H1 (cell line): ENCODE data around the gene KCNQ2. TPM values are rescaled to one million over a fixed set of nuclear protein-coding genes. Genes with fewer than 3 reads are reported as not detected.

Experiments used
- CTCF ChIA-PET: fragments of 300-600 bp; sonication (Branson Sonifier 250); formaldehyde crosslinking; loops from one replicate; lab custom pipeline; 2021; ENCODE audit not compliant: partially characterized antibody; lab: Charles Lee
- POLR2A ChIA-PET: fragments of 300-600 bp; sonication (Branson Sonifier 250); formaldehyde crosslinking; loops from one replicate; lab custom pipeline; 2021; ENCODE audit warnings: inconsistent platforms; ENCODE audit not compliant: partially characterized antibody; lab: Charles Lee
- DNase-seq, 2 experiments: peaks; one replicate each; pipeline versions ENCODE4 v3.0.0 to v3.0.0-alpha.2; 2010 to 2022; ENCODE audit warnings: low spot score in 2 of 2, low read depth in 1 of 2, mixed read lengths in 1 of 2
- FAIRE-seq: peaks from 2 replicates; lab custom pipeline; 2011; peaks lifted over from hg19 to GRCh38; lab: Jason Lieb, UNC
- H2AFZ ChIP-seq: 2 replicates; pipeline ENCODE4 v1.8.1; 2012; ENCODE audit warnings: low read length, inconsistent platforms
- H2AK5ac ChIP-seq: 2 replicates; pipeline ENCODE4 v1.6.1; 2013; ENCODE audit warnings: low read depth, low read length
- H2BK120ac ChIP-seq: replicated peaks from 2 replicates; pipeline ENCODE3; 2013; ENCODE audit warnings: low read depth, low read length, inconsistent platforms
- H2BK12ac ChIP-seq: 2 replicates; pipeline ENCODE4 v1.6.1; 2013; ENCODE audit warnings: low read depth, low read length
- H2BK15ac ChIP-seq: 2 replicates; pipeline ENCODE4 v1.6.1; 2013; ENCODE audit warnings: low read length
- H2BK20ac ChIP-seq: 2 replicates; pipeline ENCODE4 v1.6.1; 2013; ENCODE audit warnings: low read length
- H2BK5ac ChIP-seq: 2 replicates; pipeline ENCODE4 v1.6.1; 2013; ENCODE audit warnings: low read depth, low read length
- H3K14ac ChIP-seq: 2 replicates; pipeline ENCODE4 v1.6.1; 2013; ENCODE audit warnings: inconsistent platforms; ENCODE audit not compliant: insufficient read length
- H3K18ac ChIP-seq: 2 replicates; pipeline ENCODE4 v1.6.1; 2013; ENCODE audit warnings: low read length; ENCODE audit errors: extremely low read depth
- H3K23ac ChIP-seq: 2 replicates; pipeline ENCODE4 v1.6.1; 2013; ENCODE audit warnings: inconsistent platforms; ENCODE audit not compliant: insufficient read length
- H3K23me2 ChIP-seq: 2 replicates; pipeline ENCODE4 v1.6.1; 2013; ENCODE audit warnings: low read depth, low read length
- H3K27ac ChIP-seq: 2 replicates; pipeline ENCODE4 v1.6.1; 2011; ENCODE audit warnings: low read depth, low read length, inconsistent platforms
- H3K27me3 ChIP-seq, 4 experiments: replicated peaks in 1 of 4; 1 replicate in 1 of 4; 2 replicates in 3 of 4; pipeline versions ENCODE4 v1.6.1 to v1.8.1; 2011 to 2013; ENCODE audit warnings: low read length in 3 of 4, mild to moderate bottlenecking in 3 of 4, inconsistent platforms in 2 of 4, mixed read lengths in 2 of 4, moderate library complexity in 1 of 4; ENCODE audit not compliant: control insufficient read depth in 3 of 4, insufficient read depth in 3 of 4; ENCODE audit errors: extremely low read depth in 1 of 4
- H3K36me3 ChIP-seq, 4 experiments: 2 replicates each; pipeline versions ENCODE4 v1.6.1 to v1.8.1; 2011 to 2013; ENCODE audit warnings: mild to moderate bottlenecking in 4 of 4, low read length in 3 of 4, moderate library complexity in 2 of 4, control low read depth in 1 of 4, inconsistent platforms in 1 of 4; ENCODE audit not compliant: insufficient read depth in 4 of 4, control insufficient read depth in 2 of 4
- H3K4ac ChIP-seq: replicated peaks from 2 replicates; pipeline ENCODE3; 2013; ENCODE audit warnings: low read length, low read depth, mixed read lengths, inconsistent platforms; ENCODE audit not compliant: insufficient read length
- H3K4me1 ChIP-seq, 4 experiments: replicated peaks in 1 of 4; 1 replicate in 1 of 4; 2 replicates in 3 of 4; pipeline versions ENCODE4 v1.6.1 to v1.8.1; 2011 to 2013; ENCODE audit warnings: low read length in 3 of 4, inconsistent platforms in 2 of 4, mixed read lengths in 1 of 4; ENCODE audit not compliant: insufficient read depth in 4 of 4, control insufficient read depth in 3 of 4
- H3K4me2 ChIP-seq, 2 experiments: 2 replicates each; pipeline versions ENCODE4 v1.6.1 to v1.8.1; 2011 to 2013; ENCODE audit warnings: low read depth in 2 of 2, low read length in 2 of 2, control low read depth in 1 of 2, inconsistent platforms in 1 of 2, mild to moderate bottlenecking in 1 of 2; ENCODE audit not compliant: insufficient read depth in 1 of 2
- H3K4me3 ChIP-seq, 4 experiments: fragments of 200-600, 300-600 bp in 1 of 4; sonication (generic), shearing (Covaris generic), sonication (Bioruptor Twin) in 1 of 4; 2 replicates each; pipeline versions ENCODE4 v1.5.1 to v1.8.1; 2011 to 2016; ENCODE audit warnings: low read length in 4 of 4, low read depth in 3 of 4, control low read depth in 2 of 4, inconsistent platforms in 2 of 4, mild to moderate bottlenecking in 2 of 4, mixed read lengths in 1 of 4, moderate library complexity in 1 of 4; ENCODE audit not compliant: insufficient read depth in 2 of 4; ENCODE audit errors: extremely low read depth in 1 of 4
- H3K56ac ChIP-seq: replicated peaks from 2 replicates; pipeline ENCODE3; 2013; ENCODE audit warnings: low read depth, mild to moderate bottlenecking, mixed read lengths, low read length, inconsistent platforms; ENCODE audit not compliant: insufficient read length
- H3K79me1 ChIP-seq: 2 replicates; pipeline ENCODE4 v1.6.1; 2013; ENCODE audit warnings: low read depth, low read length, control low read depth
- H3K79me2 ChIP-seq, 2 experiments: 2 replicates each; pipeline versions ENCODE4 v1.6.1 to v1.8.1; 2012 to 2013; ENCODE audit warnings: low read length in 2 of 2, mild to moderate bottlenecking in 2 of 2, inconsistent platforms in 1 of 2; ENCODE audit not compliant: insufficient read depth in 2 of 2, control insufficient read depth in 1 of 2
- H3K9ac ChIP-seq, 4 experiments: replicated peaks in 1 of 4; 1 replicate in 1 of 4; 2 replicates in 3 of 4; pipeline versions ENCODE4 v1.6.1 to v1.8.1; 2011 to 2013; ENCODE audit warnings: low read depth in 3 of 4, low read length in 3 of 4, control low read depth in 2 of 4, mild to moderate bottlenecking in 2 of 4, moderate library complexity in 2 of 4, inconsistent platforms in 1 of 4; ENCODE audit errors: extremely low read depth in 1 of 4
- H3K9me3 ChIP-seq, 2 experiments: 2 replicates each; pipeline versions ENCODE4 v1.6.1 to v1.8.1; 2012 to 2013; ENCODE audit warnings: mild to moderate bottlenecking in 2 of 2, moderate library complexity in 2 of 2, control low read depth in 1 of 2, inconsistent platforms in 1 of 2, low read depth in 1 of 2, low read length in 1 of 2, mixed read lengths in 1 of 2; ENCODE audit not compliant: insufficient read depth in 2 of 2
- H4K20me1 ChIP-seq, 2 experiments: replicated peaks in 1 of 2; 2 replicates each; pipeline versions ENCODE3 to v1.8.1; 2011 to 2013; ENCODE audit warnings: inconsistent platforms in 2 of 2, low read length in 2 of 2, mild to moderate bottlenecking in 1 of 2; ENCODE audit not compliant: insufficient read depth in 2 of 2, control insufficient read depth in 1 of 2
- H4K5ac ChIP-seq: 2 replicates; pipeline ENCODE4 v1.6.1; 2013; ENCODE audit warnings: low read length, low read depth, mixed read lengths, inconsistent platforms; ENCODE audit not compliant: insufficient read length
- H4K8ac ChIP-seq: 2 replicates; pipeline ENCODE4 v1.8.0; 2013; ENCODE audit warnings: mild to moderate bottlenecking, moderate library complexity, low read length, inconsistent platforms; ENCODE audit not compliant: insufficient read depth; ENCODE audit errors: extremely low read depth
- H4K91ac ChIP-seq: replicated peaks from 2 replicates; pipeline ENCODE3; 2013; ENCODE audit warnings: low read length, mixed read lengths, inconsistent platforms; ENCODE audit not compliant: insufficient read length
- ATF2 ChIP-seq: IDR thresholded peaks from 2 replicates; pipeline ENCODE4 v1.6.1; 2012; ENCODE audit warnings: low read length, inconsistent platforms
- CBX5 ChIP-seq: fragments of 300-800, 300-1000 bp; sonication (generic); IDR thresholded peaks from 2 replicates; pipeline ENCODE4 v1.7.1; 2016; ENCODE audit warnings: antibody characterized with exemption, low read length, low read depth
- CTBP2 ChIP-seq: IDR thresholded peaks from 2 replicates; pipeline ENCODE4 v1.7.0; 2011; ENCODE audit warnings: borderline replicate concordance, mild to moderate bottlenecking, moderate library complexity, mixed read lengths, low read length; ENCODE audit not compliant: insufficient read depth, insufficient read length
- FOSL1 ChIP-seq: IDR thresholded peaks from 2 replicates; pipeline ENCODE4 v1.6.1; 2011; ENCODE audit warnings: mild to moderate bottlenecking, low read depth, low read length, moderate library complexity; ENCODE audit not compliant: insufficient read depth
- HDAC2 ChIP-seq, 2 experiments: fragments of 300-600 bp in 1 of 2; sonication (generic) in 1 of 2; IDR thresholded peaks; 2 replicates each; pipeline ENCODE4 v1.6.1; 2011 to 2012; ENCODE audit warnings: low read depth in 2 of 2, low read length in 2 of 2, mild to moderate bottlenecking in 2 of 2, moderate library complexity in 2 of 2, borderline replicate concordance in 1 of 2, inconsistent platforms in 1 of 2
- JUND ChIP-seq: IDR thresholded peaks from 2 replicates; pipeline ENCODE4 v1.6.1; 2011; ENCODE audit warnings: mild to moderate bottlenecking, improper control_type of control experiment, low read length
- POLR2A ChIP-seq, 2 experiments: IDR thresholded peaks; 1 replicate in 1 of 2; 2 replicates in 1 of 2; pipeline ENCODE4 v1.6.1; 2011; ENCODE audit warnings: low read depth in 2 of 2, low read length in 2 of 2, mild to moderate bottlenecking in 2 of 2; ENCODE audit errors: control extremely low read depth in 1 of 2
- POU5F1 ChIP-seq: IDR thresholded peaks from 2 replicates; pipeline ENCODE4 v1.6.1; 2011; ENCODE audit warnings: low read depth, mild to moderate bottlenecking, low read length, moderate library complexity
- RNF2 ChIP-seq: fragments of 200-900, 300-1000 bp; sonication (generic); IDR thresholded peaks from 2 replicates; pipeline ENCODE4 v1.7.1; 2016; ENCODE audit warnings: borderline replicate concordance, low read depth, mild to moderate bottlenecking, antibody characterized with exemption, low read length; ENCODE audit not compliant: poor library complexity, severe bottlenecking; ENCODE audit errors: missing control alignments
- SIX5 ChIP-seq: IDR thresholded peaks from 2 replicates; pipeline ENCODE4 v1.6.1; 2011; ENCODE audit warnings: mild to moderate bottlenecking, low read depth, low read length
- SP1 ChIP-seq: IDR thresholded peaks from 2 replicates; pipeline ENCODE4 v1.6.1; 2011; ENCODE audit warnings: low read depth, low read length
- SRF ChIP-seq: IDR thresholded peaks from 2 replicates; pipeline ENCODE4 v1.6.1; 2011; ENCODE audit warnings: mild to moderate bottlenecking, low read depth, low read length, moderate library complexity
- WGBS, 2 experiments: shearing (Covaris generic) in 1 of 2; methylation state at CpG; one replicate each; pipeline versions ENCODE4 v1.1.6 to v1.1.7; 2013 to 2015; ENCODE audit warnings: low lambda C conversion rate in 2 of 2, mixed read lengths in 2 of 2, inconsistent platforms in 1 of 2, low coverage in 1 of 2, missing lambda C conversion rate in 1 of 2; ENCODE audit not compliant: insufficient replicate concordance in 2 of 2, insufficient coverage in 1 of 2, insufficient read length in 1 of 2; ENCODE audit errors: extremely low coverage in 1 of 2, missing lambda C conversion rate in 1 of 2; 5-methylcytosine and 5-hydroxymethylcytosine counted together
- polyA plus RNA-seq, 7 experiments: library from polyadenylated mRNA; depleted of rRNA in 3 of 7; stranded (reverse) in 5 of 7; unstranded in 2 of 7; fragments of >200 nt in 5 of 7; fragments of 200-250 nt in 2 of 7; gene quantifications; 1 replicate in 5 of 7; 2 replicates in 1 of 7; 4 replicates in 1 of 7; pipeline versions ENCODE4 v1.2.1 to v1.2.3, GENCODE V29; 2011 to 2013; ENCODE audit warnings: missing spikeins in 2 of 7, mixed read lengths in 2 of 7
- total RNA-seq: library from RNA; stranded (reverse); fragmentation: NEBNext Ultra II Directional; extraction: Animal tissue kit (Norgen Biotek cat#: 25700); gene quantifications from 2 replicates; pipeline ENCODE4 v1.2.1, GENCODE V29; 2021

Gene KCNQ2
- total and polyA plus RNA-seq, 2 of the 8 experiments (the other 6 are each of a cell fraction or from before 2014, with no cell fraction given), result 82.6 to 243 TPM

DNA sequence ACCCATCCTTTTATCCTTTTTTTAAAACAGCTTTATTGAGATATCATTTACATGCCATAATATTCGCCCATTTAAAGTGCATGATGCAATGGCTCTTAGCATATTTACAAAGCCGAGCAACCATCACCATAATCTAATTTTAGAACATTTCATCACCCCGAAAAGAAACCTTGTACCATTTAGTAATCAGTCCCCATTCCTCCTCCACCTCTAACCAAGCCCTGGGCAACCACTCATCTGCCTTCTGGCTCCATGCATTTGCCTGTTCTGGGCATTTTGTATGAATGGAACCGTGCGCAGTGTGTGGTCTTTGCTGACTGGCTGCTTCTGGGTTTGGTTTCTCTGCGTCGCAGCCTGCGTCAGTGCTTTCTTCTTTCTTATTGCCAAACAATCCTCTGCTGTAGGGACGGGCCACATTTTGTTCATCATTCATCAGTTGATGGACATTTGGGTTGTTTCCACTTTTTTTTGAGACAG lies 36.7 kb upstream of the KCNQ2 start:
- Histone ChIP-seq H4K20me1 (no peaks in the 10 kb centered on the region), H3K27me3 (no peaks in the 10 kb centered on the region; a peak in 1 of 7 replicates), H3K9me3 (peaks cover 0 to 6% of the 10 kb centered on the region in 2 experiments; a peak in 2 of 4 replicates), H3K79me2 (no peaks in the 10 kb centered on the region), H3K4ac (no peak overlapping the region), H4K5ac (no peak overlapping the region), H3K4me2 (no peak overlapping the region), H2AFZ (no peak overlapping the region), H3K79me1 (no peaks in the 10 kb centered on the region), H3K56ac (no peak overlapping the region), H2BK12ac (no peak overlapping the region), H2BK5ac (no peak overlapping the region), H3K9ac (no peak overlapping the region), H3K23ac (no peak overlapping the region), H3K27ac (no peak overlapping the region), H4K8ac (no peak overlapping the region), H2BK120ac (no peak overlapping the region), H3K36me3 (no peaks in the 10 kb centered on the region), H2BK20ac (no peak overlapping the region), H3K4me1 (no peaks in the 10 kb centered on the region), H4K91ac (no peak overlapping the region), H2BK15ac (no peak overlapping the region), H3K4me3 (no peak overlapping the region), H2AK5ac (no peak overlapping the region), H3K23me2 (no peaks in the 10 kb centered on the region), H3K18ac (no peak overlapping the region), H3K14ac (no peak overlapping the region)
- 91% methylated on average over 9 of the region's 9 CpGs; no CpG with 5 or more reads in 1 of the 2 experiments for WGBS, 2 experiments
- ChIA-PET CTCF (interaction anchor here (0.6 to 1.2 kb wide), 3 partner anchors 8 to 308 kb away, joined by 3 to 4 read pairs (median 3); no protein-coding TSS in a partner anchor), POLR2A (interaction anchor here (1.4 kb wide), 1 partner anchor 13 kb away, joined by 7 read pairs; no protein-coding TSS in a partner anchor)
- FAIRE-seq (no peak), DNase-seq (no peak)
- TF ChIP-seq SIX5 (no peak), CBX5 (no peak), HDAC2 (IDR thresholded peaks at IDR 0.05; ENCODE audit: borderline replicate concordance in 1 of 2, low read depth in 2 of 2, low read length in 2 of 2) (no peak), JUND (no peak), ATF2 (no peak), FOSL1 (no peak), SP1 (no peak), POLR2A (IDR thresholded peaks at IDR 0.05; ENCODE audit: control extremely low read depth in 1 of 2, low read depth in 2 of 2, low read length in 2 of 2) (no peak), RNF2 (no peak), POU5F1 (no peak), SRF (no peak), CTBP2 (no peak)
